Measurements from ENCODE around the gene MOBP.

DNA sequence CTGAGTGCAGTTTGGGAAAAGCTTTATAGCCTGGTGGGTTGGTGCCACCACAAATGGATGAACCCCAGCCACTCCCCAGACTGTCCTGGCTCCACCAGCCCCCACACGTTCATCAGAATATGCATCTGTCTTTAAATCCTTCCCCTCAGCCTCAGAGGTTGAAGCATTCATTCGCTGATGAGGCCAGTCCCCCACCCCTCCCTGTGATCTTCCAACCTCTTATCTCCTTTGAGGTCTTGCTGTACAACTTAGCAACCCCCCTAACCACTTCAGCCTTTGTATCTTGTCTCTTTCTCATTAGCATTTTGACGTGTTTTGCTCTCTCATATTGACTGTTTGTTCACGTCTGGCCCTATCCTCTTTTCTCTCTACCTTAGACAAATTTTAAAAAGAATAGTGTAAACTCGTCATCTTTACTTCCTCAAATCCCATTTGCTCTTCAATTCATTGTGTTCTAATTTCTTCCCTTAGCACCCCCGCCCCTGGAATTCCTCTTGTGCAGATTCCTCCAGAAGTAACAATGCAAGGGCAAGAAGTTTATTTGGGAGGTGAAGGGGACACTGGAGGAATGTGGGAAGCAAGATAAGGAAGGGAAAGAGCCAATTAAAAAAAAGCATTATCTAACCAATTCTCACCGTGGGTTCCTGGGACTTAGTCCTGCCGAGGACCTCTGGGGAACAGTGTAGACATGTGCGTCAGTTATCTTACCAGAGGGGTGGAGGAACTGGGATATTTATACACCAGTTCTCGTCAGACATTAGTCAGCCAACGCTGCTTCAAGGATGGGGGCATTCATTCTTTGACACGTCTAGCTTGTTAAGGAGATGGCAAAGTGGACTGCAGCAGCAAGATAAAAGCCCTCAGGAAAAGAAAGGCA, 38.6 kb downstream of the MOBP start:
- no peak for TF ChIP-seq CTCF (IDR thresholded peaks at IDR 0.05; ENCODE audit: control extremely low read depth in 1 of 3, insufficient read depth in 1 of 3, low read depth in 1 of 3, low read length in 3 of 3)
- no peak for TF ChIP-seq RFX5 (IDR thresholded peaks at IDR 0.05; ENCODE audit: borderline replicate concordance, low read depth, low read length)
- no peak for TF ChIP-seq TCF12 (IDR thresholded peaks at IDR 0.05; ENCODE audit: low read depth, low read length)
- TF ChIP-seq NRF1 (IDR thresholded peaks at IDR 0.05; ENCODE audit: low read depth, low read length) = no peak
- no peak for TF ChIP-seq USF2 (IDR thresholded peaks at IDR 0.05; ENCODE audit: low read length)
- no peak for TF ChIP-seq POLR2AphosphoS5 (IDR thresholded peaks at IDR 0.05; ENCODE audit: low read depth, low read length)
- TF ChIP-seq EGR1 (IDR thresholded peaks at IDR 0.05; ENCODE audit: borderline replicate concordance, low read depth, low read length) = no peak
- TF ChIP-seq SRF (IDR thresholded peaks at IDR 0.05; ENCODE audit: low read depth, low read length) = no peak
- TF ChIP-seq TEAD4 (IDR thresholded peaks at IDR 0.05; ENCODE audit: low read depth, low read length) = 0 out of 2 replicates have a peak, but pooled peaks have one; percentile 34
- no peak for TF ChIP-seq TAF7 (optimal IDR thresholded peaks at IDR 0.05; ENCODE audit: borderline replicate concordance, low read depth, low read length)
- TF ChIP-seq JUND (IDR thresholded peaks at IDR 0.05; ENCODE audit: low read length) = no peak
- no peak for TF ChIP-seq ZNF274 (IDR thresholded peaks at IDR 0.05; ENCODE audit: borderline replicate concordance, extremely low read depth, low read length)
- no peak for TF ChIP-seq BACH1 (IDR thresholded peaks at IDR 0.05; ENCODE audit: low read length)

Data from H1 (cell line).